ENCODE measurements around the gene ANXA5. TPM values are rescaled to one million over a fixed set of nuclear protein-coding genes. Genes with fewer than 3 reads are reported as not detected.

ANXA5 gene
- total and polyA plus RNA-seq, 4 donors = 71.0 to 131 (median 87.0) TPM

DNA sequence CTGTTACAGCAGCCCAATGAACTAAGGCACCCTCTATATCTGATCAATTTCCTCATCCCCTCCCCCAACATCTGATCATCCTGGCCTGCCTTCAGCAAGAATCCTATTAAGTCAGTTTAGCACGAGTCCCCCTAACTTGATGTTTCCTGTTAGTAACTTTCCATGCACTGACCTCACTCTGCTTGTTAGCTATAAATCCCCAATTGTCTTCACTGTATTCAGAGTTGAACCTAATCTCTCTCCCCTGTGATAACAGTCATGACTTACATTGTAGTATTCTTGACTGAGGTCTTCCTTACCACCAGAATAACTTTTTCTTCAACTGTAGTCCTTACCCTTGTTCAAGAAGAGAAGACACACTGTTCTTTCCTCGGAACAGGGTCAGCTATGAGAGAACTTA, 8.5 kb downstream of the ANXA5 start:
- Histone ChIP-seq H3K9ac (ENCODE audit: low read depth in 1 of 2, low read length in 2 of 2) (no peak overlapping the region), H3K36me3 (ENCODE audit: control insufficient read depth in 4 of 4, insufficient read depth in 3 of 4, low read depth in 1 of 4, low read length in 3 of 4) (peaks cover 2 to 18% (median 13%) of the 10 kb centered on the region in 4 donors), H3K4me1 (ENCODE audit: control insufficient read depth in 4 of 4, insufficient read depth in 4 of 4, low read length in 3 of 4) (peaks cover 0 to 10% (median 5%) of the 10 kb centered on the region in 4 donors), H3K27me3 (ENCODE audit: control insufficient read depth in 4 of 4, insufficient read depth in 4 of 4, low read length in 3 of 4) (no peaks in the 10 kb centered on the region), H3K27ac (ENCODE audit: low read depth in 1 of 2, low read length in 2 of 2) (no peak overlapping the region), H3K9me3 (ENCODE audit: control insufficient read depth in 4 of 4, low read length in 3 of 4) (no peaks in the 10 kb centered on the region), H3K4me3 (ENCODE audit: low read depth in 1 of 3, low read length in 3 of 3) (no peak overlapping the region)
- no peak for DNase-seq (ENCODE audit: low spot score)
- 84% methylated on average over 2 of the region's 2 CpGs for WGBS
- TF ChIP-seq, protein P1, sequence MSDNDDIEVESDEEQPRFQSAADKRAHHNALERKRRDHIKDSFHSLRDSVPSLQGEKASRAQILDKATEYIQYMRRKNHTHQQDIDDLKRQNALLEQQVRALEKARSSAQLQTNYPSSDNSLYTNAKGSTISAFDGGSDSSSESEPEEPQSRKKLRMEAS (IDR thresholded peaks at IDR 0.05) = no peak

- no peak overlapping the region for H3K9ac ChIP-seq (ENCODE audit: low read depth in 1 of 2, low read length in 2 of 2)
- peaks cover 2 to 29% (median 23%) of the 10 kb centered on the region in 4 donors for H3K36me3 ChIP-seq (ENCODE audit: control insufficient read depth in 4 of 4, insufficient read depth in 3 of 4, low read depth in 1 of 4, low read length in 3 of 4)
- H3K4me1 ChIP-seq (ENCODE audit: control insufficient read depth in 4 of 4, insufficient read depth in 4 of 4, low read length in 3 of 4) = peaks cover 0 to 5% (median 3%) of the 10 kb centered on the region in 4 donors
- TF ChIP-seq EGR1 (IDR thresholded peaks at IDR 0.05; ENCODE audit: low read depth in 2 of 2) (no peak), FOXA2 (IDR thresholded peaks at IDR 0.05) (no peak), FOXA1 (IDR thresholded peaks at IDR 0.05) (no peak), RAD21 (IDR thresholded peaks at IDR 0.05) (no peak), TAF1 (conservative IDR thresholded peaks at IDR 0.05) (no peak), GABPA (IDR thresholded peaks at IDR 0.05 in 1 of 2, conservative IDR thresholded peaks at IDR 0.05 in 1 of 2) (no peak), ZBTB33 (IDR thresholded peaks at IDR 0.05) (no peak), HNF4A (conservative IDR thresholded peaks at IDR 0.05) (no peak), JUND (IDR thresholded peaks at IDR 0.05) (no peak), NR2F2 (IDR thresholded peaks at IDR 0.05) (no peak)
- TF ChIP-seq, protein P1 (IDR thresholded peaks at IDR 0.05) = no peak
- DNase-seq (ENCODE audit: low spot score) = no peak
- H3K27me3 ChIP-seq (ENCODE audit: control insufficient read depth in 4 of 4, insufficient read depth in 4 of 4, low read length in 3 of 4) = no peaks in the 10 kb centered on the region
- H3K9me3 ChIP-seq (ENCODE audit: control insufficient read depth in 4 of 4, low read length in 3 of 4) = no peaks in the 10 kb centered on the region
- H3K4me3 ChIP-seq (ENCODE audit: low read depth in 1 of 3, low read length in 3 of 3) = no peak overlapping the region
- 94% methylated on average over 6 of the region's 6 CpGs for WGBS
- no peak overlapping the region for H3K27ac ChIP-seq (ENCODE audit: low read depth in 1 of 2, low read length in 2 of 2)
These were observed 10.5 kb downstream of the ANXA5 start for GRCh38 chr4:121686255-121686654.

GRCh38 chr4:121685257-121685656, 11.5 kb downstream of the ANXA5 start:
- H3K4me3 ChIP-seq (ENCODE audit: low read depth in 1 of 3, low read length in 3 of 3) = no peak overlapping the region
- DNase-seq (ENCODE audit: low spot score) = no peak
- H3K9me3 ChIP-seq (ENCODE audit: control insufficient read depth in 4 of 4, low read length in 3 of 4) = no peaks in the 10 kb centered on the region
- H3K4me1 ChIP-seq (ENCODE audit: control insufficient read depth in 4 of 4, insufficient read depth in 4 of 4, low read length in 3 of 4) = no peaks in the 10 kb centered on the region
- H3K27me3 ChIP-seq (ENCODE audit: control insufficient read depth in 4 of 4, insufficient read depth in 4 of 4, low read length in 3 of 4) = no peaks in the 10 kb centered on the region
- TF ChIP-seq HNF4A (conservative IDR thresholded peaks at IDR 0.05) (no peak), HNF4G (IDR thresholded peaks at IDR 0.05) (no peak)
- H3K36me3 ChIP-seq (ENCODE audit: control insufficient read depth in 4 of 4, insufficient read depth in 3 of 4, low read depth in 1 of 4, low read length in 3 of 4) = peaks cover 2 to 39% (median 33%) of the 10 kb centered on the region in 4 donors
- WGBS = 92% methylated on average over 2 of the region's 2 CpGs
- no peak overlapping the region for H3K9ac ChIP-seq (ENCODE audit: low read depth in 1 of 2, low read length in 2 of 2)
- no peak overlapping the region for H3K27ac ChIP-seq (ENCODE audit: low read depth in 1 of 2, low read length in 2 of 2)

DNA sequence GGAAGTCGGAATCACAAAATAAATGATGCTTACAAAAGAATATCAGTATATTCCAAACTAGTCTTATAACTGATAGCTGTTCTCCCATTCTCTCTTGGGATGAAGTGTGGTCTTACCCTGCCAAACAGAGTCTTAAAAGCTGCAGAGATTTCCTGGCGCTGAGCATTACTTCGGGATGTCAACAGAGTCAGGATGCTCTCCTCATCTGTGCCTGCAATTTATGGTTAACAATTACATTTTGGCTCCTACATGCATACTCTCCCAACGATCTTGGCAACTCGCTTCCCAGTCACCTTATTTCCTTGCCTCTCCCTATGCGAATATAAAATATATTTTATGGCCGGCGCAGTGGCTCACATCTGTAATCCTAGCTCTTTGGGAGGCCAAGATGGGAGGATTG, 12.2 kb downstream of the ANXA5 start:
- no peak for DNase-seq (ENCODE audit: low spot score)
- no peak overlapping the region for H3K4me3 ChIP-seq (ENCODE audit: low read depth in 1 of 3, low read length in 3 of 3)
- H3K9ac ChIP-seq (ENCODE audit: low read depth in 1 of 2, low read length in 2 of 2) = no peak overlapping the region
- H3K27me3 ChIP-seq (ENCODE audit: control insufficient read depth in 4 of 4, insufficient read depth in 4 of 4, low read length in 3 of 4) = no peaks in the 10 kb centered on the region
- no peaks in the 10 kb centered on the region for H3K4me1 ChIP-seq (ENCODE audit: control insufficient read depth in 4 of 4, insufficient read depth in 4 of 4, low read length in 3 of 4)
- H3K27ac ChIP-seq (ENCODE audit: low read depth in 1 of 2, low read length in 2 of 2) = no peak overlapping the region
- no peak for TF ChIP-seq ATF3 (IDR thresholded peaks at IDR 0.05)
- no peak for TF ChIP-seq EGR1 (IDR thresholded peaks at IDR 0.05; ENCODE audit: low read depth in 2 of 2)
- peaks cover 4 to 46% (median 37%) of the 10 kb centered on the region in 4 donors for H3K36me3 ChIP-seq (ENCODE audit: control insufficient read depth in 4 of 4, insufficient read depth in 3 of 4, low read depth in 1 of 4, low read length in 3 of 4)
- WGBS = 95% methylated on average over 8 of the region's 8 CpGs
- H3K9me3 ChIP-seq (ENCODE audit: control insufficient read depth in 4 of 4, low read length in 3 of 4) = no peaks in the 10 kb centered on the region
